NOMO-1 (cell line): ENCODE results near the gene HPCAL4.

ENCODE experiments used
- DNase-seq, 2 experiments: peaks; one replicate each; lab custom pipeline; 2025; ENCODE audit not compliant: unreplicated experiment in 2 of 2; lab: John Stamatoyannopoulos, UW

HPCAL4 gene

GRCh38 chr1:39678889-39679288 lies 12.3 kb downstream of the HPCAL4 start:
- no peak for DNase-seq

- DNase-seq, result no peak
Observed at GRCh38 chr1:39677645-39678044, 13.6 kb downstream of the HPCAL4 start.

GRCh38 chr1:39676948-39677548 lies 14.2 kb downstream of the HPCAL4 start:
- DNase-seq, result no peak

DNA sequence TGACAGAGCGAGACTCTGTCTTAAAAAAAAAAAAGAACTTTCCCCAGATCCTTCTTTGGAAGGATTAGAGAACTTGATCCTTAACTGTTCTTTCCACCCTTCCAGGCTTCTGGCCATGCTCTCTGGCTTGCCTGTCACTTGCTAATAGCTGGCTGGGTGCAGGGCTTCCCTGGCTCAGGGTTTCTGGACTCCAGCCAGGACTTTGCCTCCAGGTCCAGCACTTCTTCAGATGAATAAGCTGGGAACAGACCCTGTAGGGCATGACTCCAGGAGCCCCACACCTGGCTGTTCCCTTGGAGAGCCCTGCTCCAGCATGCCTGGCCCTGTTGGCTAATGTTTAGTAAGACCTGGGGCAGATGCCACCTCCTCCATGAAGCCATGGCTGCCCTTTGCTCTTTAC lies 16.0 kb downstream of the HPCAL4 start:
- DNase-seq, result no peak

DNA sequence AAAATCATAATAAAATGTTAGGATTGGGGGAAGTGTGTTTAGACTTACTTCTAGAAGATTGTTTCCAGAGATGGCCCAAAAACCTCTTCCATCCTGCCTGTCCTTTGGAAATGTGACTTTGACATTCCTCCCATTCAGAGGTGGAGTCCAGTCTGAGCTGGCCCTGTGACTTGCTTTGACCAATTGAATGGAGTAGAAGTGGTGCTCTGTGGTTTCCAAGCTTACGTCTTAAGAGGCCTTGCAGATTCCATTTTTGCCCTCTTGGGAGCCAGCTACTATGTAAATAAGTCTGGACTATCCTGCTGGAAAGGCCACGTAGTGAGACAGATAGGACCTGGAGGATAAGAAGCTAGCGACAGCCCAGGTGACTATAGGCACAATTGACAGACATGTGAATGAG lies 18.0 kb downstream of the HPCAL4 start:
- no peak for DNase-seq

GRCh38 chr1:39672551-39672947 lies 18.7 kb downstream of the HPCAL4 start:
- no peak for DNase-seq

GRCh38 chr1:39671793-39672550 lies 19.3 kb downstream of the HPCAL4 start, which contains the start of gene NT5C1A:
Gene NT5C1A, minus strand, starts transcription at chr1:39672107. Its CDS starts 69 bp downstream, at chr1:39672038.
- peak in 1 of 2 experiments; percentile 26 for DNase-seq

- DNase-seq, result no peak
Observed at GRCh38 chr1:39671433-39671792, 19.8 kb downstream of the HPCAL4 start.

DNA sequence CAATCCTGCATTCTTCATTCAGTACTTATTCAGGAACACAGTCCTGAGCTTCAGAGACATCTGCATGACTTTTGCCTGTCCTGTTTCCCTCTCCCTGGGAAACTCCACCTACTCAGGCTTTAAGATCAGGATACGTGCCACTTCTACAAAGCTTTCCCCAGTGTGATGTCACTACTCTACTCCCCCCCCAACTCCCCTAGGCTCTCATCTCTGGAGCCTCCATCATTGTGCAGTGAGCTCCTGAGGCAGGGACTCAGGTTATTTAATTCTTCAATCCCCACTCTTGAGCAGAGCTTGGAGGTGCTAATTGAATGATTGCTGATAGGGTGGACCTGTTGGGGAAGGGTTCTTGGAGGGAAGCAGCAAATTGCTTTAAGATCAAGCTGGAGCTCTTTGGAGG lies 20.5 kb downstream of the HPCAL4 start:
- no peak for DNase-seq

DNA sequence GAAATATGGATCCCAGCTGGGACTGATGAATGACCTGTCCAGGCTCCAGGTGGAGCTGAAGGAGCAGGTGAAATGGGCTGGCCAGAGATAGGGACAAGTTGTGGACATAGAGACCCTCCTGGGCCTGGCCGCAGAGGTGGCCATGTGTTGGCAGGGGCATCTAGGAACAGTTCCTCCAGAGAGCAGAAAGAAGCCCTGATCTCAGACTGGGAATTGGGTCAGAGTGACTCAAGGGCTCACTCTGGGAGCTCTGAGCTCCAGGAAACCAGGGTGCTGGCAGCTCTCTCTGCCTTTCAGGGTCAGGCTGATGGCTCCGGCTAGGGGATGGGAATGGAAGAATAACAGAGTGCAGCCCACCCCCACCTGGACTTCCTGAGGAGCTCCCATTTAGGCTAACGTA lies 22.3 kb downstream of the HPCAL4 start:
- DNase-seq, result no peak

DNA sequence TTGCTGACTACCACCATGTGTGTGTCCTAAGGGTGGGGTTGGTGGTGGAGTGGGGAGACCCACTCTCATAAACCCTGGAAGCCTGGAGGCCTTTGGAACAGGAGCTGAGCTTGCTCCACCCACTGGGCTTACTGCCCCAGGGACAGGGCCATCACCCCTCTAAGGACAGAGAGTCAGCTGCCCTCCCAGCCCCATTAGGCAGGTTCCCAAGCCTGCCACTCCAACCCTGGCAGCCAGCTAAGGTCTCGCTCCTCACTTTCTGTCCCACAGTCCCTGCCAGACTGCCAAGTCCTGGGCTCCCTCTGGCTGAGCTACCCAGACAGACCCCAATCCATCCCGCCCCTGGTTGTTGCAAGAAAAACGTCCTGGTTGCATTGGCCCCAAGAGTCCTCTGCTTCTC lies 23.1 kb downstream of the HPCAL4 start:
- no peak for DNase-seq

DNA sequence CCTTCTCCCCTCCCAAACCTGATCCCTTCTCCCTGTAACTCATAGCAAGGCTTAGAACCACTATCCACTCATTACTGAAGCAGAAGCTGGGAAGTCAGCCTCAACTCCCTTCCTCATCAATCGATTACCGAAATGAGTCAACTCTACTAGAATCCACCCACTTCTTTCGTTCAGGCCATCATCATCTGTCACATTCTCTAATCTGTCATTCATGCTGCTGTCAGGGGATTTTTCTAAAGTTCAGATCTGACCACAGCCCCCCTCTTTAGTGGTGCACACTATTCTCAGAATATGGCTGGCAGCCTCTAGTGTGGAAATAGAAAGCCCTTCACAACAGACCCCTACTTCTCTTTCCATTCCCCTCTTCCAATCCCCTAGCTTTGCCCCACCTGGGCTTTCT lies 24.5 kb downstream of the HPCAL4 start:
- no peak for DNase-seq

- DNase-seq, result no peak
Observed at GRCh38 chr1:39663559-39663958, 27.7 kb downstream of the HPCAL4 start.

DNA sequence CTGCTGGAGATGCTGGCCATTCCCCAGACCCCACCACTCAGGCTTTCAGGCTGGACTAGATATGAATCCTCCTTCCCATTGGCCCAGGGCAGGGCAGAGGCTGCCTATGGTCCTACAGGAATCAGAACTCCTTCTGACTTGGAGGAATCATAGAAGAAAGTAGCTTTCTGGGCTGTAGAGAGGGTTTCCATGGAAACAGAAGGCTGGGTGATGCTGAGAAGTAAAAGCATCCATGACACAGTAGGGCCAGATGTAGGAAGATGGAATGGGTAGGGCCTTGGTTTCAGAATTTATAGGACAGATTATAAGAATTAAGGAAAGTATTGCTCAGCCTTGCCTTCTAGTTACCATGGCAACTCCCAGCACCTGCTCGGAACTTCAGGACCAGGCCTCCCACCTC lies 28.4 kb downstream of the HPCAL4 start:
- no peak for DNase-seq

GRCh38 chr1:39659538-39659937 lies 31.7 kb downstream of the HPCAL4 start:
- no peak for DNase-seq

- no peak for DNase-seq
Observed at GRCh38 chr1:39659110-39659509, 32.1 kb downstream of the HPCAL4 start.

DNA sequence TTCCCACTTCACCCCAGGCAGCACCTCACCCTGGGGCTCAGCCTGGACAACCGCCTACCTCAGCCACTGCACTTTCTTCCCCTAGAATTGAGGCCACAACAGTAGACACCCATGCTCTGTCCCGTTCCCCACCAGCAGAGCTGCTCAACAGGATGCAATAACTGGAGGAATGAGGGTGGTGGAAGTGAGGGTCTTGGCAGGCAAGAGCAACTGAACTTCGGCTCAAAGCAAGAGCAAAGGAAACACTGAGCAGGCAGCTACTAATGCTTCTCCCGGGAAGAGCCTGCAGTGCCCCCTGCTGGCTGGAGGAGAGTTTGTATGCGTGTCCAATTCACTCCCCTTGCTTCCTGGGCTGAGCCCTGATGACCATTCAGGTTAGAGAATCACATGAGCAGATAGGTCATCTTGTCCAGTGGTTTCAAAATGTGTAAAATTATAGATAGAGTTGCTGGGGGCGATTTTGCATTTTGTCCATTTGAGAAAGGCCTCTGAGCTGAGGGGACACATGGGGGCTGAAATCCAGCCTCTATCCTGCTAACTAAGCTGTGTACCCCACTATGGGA lies 33.2 kb downstream of the HPCAL4 start:
- DNase-seq, result peak; percentile 37 to 73

DNA sequence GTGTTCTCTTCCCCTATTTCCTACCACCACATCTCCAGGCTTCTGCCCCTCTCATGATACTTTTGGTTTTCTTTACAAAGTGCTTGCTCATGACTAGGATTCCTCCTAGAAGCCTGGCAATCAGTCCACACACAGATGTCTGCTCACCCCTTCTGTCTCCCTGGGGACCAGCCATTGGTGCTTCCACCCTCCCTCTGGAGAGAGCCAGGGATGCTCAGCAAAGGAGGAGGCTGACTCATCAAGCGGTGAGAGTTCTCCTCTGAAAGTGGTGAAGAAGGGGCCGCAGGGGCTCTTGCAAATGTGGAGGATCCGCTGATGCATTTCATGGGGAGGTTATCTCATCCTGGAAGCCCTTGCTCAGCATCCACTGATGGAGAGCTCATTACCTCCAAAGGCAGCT lies 33.8 kb downstream of the HPCAL4 start:
- DNase-seq, result no peak

DNA sequence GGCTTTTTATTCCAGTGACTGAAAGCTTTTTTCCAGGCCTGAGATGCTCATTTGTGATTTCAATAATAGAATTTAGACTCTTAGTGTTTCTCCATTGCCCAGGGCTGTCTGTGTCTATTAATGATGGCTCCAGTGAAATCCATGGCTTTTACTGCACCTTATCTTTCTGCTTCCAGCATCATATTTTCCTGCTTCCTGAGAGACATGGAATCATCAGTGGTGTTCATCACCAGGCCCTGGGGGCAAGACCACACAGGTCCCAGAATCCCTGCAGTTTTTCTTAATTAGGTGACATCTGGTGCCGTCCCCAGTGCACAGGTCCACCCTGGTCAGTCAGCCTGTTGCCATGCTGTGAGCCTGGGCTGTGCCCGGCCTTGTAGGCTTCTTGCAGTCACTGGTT lies 34.8 kb downstream of the HPCAL4 start:
- DNase-seq, result no peak

- no peak for DNase-seq
Observed at GRCh38 chr1:39655578-39656268, 35.5 kb downstream of the HPCAL4 start.

- no peak for DNase-seq
Observed at GRCh38 chr1:39654291-39654690, 36.9 kb downstream of the HPCAL4 start.
